Measurements from ENCODE around the gene DCAKD.

DNA sequence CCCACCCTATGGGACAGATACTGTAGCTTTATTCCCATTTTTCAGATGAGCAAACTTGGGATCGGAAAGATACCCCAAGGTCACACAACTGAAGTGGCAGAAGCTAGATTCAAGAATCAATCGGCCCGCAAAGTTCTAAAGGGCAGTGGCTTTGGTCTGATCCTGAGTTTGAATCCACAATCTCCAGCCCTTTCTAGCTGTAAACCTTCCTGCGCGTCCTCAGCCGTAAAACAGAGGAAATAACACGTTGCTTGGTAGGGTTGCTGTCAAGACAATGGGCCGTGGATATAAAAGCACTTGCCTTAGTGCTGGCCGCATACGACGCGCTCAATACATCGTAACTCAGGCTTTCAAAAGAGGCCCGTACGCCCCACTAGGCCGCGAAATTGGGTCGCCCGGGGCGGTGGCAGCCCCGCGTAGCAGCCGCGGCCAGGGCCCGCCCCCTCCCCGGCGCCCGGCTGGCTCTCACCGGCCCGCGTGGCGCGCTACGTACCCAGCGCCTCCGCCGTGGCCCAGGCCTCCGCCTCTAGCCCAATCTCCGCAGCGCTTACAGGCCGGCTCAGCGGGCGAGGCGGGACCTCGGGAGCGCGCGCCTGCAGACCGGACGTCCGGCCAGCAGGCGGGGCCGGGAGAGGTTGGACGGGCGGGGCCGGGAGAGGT is at the start of gene DCAKD:
- TF ChIP-seq, protein P1, sequence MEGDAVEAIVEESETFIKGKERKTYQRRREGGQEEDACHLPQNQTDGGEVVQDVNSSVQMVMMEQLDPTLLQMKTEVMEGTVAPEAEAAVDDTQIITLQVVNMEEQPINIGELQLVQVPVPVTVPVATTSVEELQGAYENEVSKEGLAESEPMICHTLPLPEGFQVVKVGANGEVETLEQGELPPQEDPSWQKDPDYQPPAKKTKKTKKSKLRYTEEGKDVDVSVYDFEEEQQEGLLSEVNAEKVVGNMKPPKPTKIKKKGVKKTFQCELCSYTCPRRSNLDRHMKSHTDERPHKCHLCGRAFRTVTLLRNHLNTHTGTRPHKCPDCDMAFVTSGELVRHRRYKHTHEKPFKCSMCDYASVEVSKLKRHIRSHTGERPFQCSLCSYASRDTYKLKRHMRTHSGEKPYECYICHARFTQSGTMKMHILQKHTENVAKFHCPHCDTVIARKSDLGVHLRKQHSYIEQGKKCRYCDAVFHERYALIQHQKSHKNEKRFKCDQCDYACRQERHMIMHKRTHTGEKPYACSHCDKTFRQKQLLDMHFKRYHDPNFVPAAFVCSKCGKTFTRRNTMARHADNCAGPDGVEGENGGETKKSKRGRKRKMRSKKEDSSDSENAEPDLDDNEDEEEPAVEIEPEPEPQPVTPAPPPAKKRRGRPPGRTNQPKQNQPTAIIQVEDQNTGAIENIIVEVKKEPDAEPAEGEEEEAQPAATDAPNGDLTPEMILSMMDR (IDR thresholded peaks at IDR 0.05), result peak in 2 of 3 donors; percentile 36 to 46
- peak; percentile 72 for TF ChIP-seq POLR2A (IDR thresholded peaks at IDR 0.05)
